G401.6 (cell line): Measurements from ENCODE around the gene EMID1.

ENCODE experiments used
- FAIRE-seq: peaks from 2 replicates; lab custom pipeline; 2012; peaks lifted over from hg19 to GRCh38; lab: Jason Lieb, UNC

EMID1 gene

GRCh38 chr22:29205594-29206371 lies at the start of gene EMID1:
Gene EMID1 (plus strand): TSS chr22:29205896. CDS start chr22:29206039, 143 bp downstream.
- no peak for FAIRE-seq

GRCh38 chr22:29155966-29156365 lies 49.7 kb upstream of the EMID1 start:
- FAIRE-seq: no peak

GRCh38 chr22:29156507-29156906 lies 49.2 kb upstream of the EMID1 start:
- FAIRE-seq: no peak

GRCh38 chr22:29157759-29158535 lies 47.7 kb upstream of the EMID1 start:
- no peak for FAIRE-seq

- no peak for FAIRE-seq
Measured at GRCh38 chr22:29158546-29158945, 47.1 kb upstream of the EMID1 start.

GRCh38 chr22:29163808-29164207 lies 41.9 kb upstream of the EMID1 start:
- no peak for FAIRE-seq

GRCh38 chr22:29165321-29166060 lies 40.2 kb upstream of the EMID1 start:
- no peak for FAIRE-seq

- no peak for FAIRE-seq
Measured at GRCh38 chr22:29166180-29166579, 39.5 kb upstream of the EMID1 start.

- FAIRE-seq: no peak
Measured at GRCh38 chr22:29167032-29167911, 38.4 kb upstream of the EMID1 start.

GRCh38 chr22:29171721-29172120 lies 34.0 kb upstream of the EMID1 start:
- FAIRE-seq: no peak

GRCh38 chr22:29172216-29172615 lies 33.5 kb upstream of the EMID1 start:
- no peak for FAIRE-seq

GRCh38 chr22:29175312-29175835 lies 30.3 kb upstream of the EMID1 start:
- no peak for FAIRE-seq

GRCh38 chr22:29183971-29184848 lies 21.5 kb upstream of the EMID1 start:
- no peak for FAIRE-seq

GRCh38 chr22:29184849-29185490 lies 20.7 kb upstream of the EMID1 start:
- no peak for FAIRE-seq

- FAIRE-seq: no peak
Measured at GRCh38 chr22:29186302-29186701, 19.4 kb upstream of the EMID1 start.

GRCh38 chr22:29187831-29188230 lies 17.9 kb upstream of the EMID1 start:
- no peak for FAIRE-seq

- no peak for FAIRE-seq
Measured at GRCh38 chr22:29190051-29190450, 15.6 kb upstream of the EMID1 start.

GRCh38 chr22:29190918-29191317 lies 14.8 kb upstream of the EMID1 start:
- FAIRE-seq: no peak

- no peak for FAIRE-seq
Measured at GRCh38 chr22:29193021-29193420, 12.7 kb upstream of the EMID1 start.

- FAIRE-seq: no peak
Measured at GRCh38 chr22:29194184-29194583, 11.5 kb upstream of the EMID1 start.
